Choroid plexus epithelial cell (primary cell): Measurements from ENCODE around the gene ZNF319.

Experiments
- DNase-seq: peaks from one replicate; pipeline ENCODE4 v3.0.0-alpha.2; 2010; ENCODE audit warnings: low read depth
- H3K4me3 ChIP-seq: 2 replicates; pipeline ENCODE4 v1.5.1; 2011; ENCODE audit warnings: low read depth, mild to moderate bottlenecking, control low read depth, low read length, moderate library complexity
- CTCF ChIP-seq: conservative IDR thresholded peaks from 2 replicates; pipeline ENCODE4 v1.5.1; 2011; ENCODE audit warnings: low read depth, mild to moderate bottlenecking, control low read depth, inconsistent platforms, low read length, moderate library complexity

ZNF319 gene

DNA sequence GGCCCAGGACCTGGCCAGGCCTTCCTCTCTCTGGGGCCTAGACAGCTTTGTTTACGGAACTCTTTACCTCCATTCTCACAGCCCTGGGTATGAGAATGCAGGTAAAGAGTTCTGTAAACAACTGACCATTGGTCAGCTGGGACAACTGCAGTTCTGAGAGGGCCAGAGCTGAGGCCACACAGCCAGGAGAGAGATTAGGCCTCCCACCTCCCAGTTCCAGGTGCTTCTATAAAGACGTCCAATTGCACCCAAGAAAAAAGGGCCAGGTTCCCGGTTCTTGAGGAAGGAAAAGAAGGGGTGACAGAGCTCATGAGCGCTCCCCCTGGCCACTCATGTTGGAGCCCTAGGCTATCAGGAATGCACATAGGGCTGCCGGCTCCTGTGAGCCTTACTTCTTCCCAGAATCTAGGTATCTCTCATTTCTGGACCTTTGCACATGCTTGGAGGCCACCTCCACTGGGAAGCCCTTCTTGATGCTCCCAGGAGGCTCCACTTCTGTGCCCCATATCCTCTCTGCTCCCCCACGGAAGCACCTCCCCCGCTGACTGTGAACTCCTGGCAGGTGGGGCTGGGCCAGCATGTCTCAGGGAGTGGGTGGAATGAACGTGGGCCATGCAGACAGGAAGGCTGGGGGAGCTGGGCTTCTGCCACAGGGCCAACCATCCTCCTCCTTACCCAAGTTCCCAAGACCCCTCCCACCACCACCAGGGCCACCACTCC, 42.6 kb downstream of the ZNF319 start:
- no peak overlapping the region for H3K4me3 ChIP-seq
- no peak for DNase-seq
- no peak for TF ChIP-seq CTCF

GRCh38 chr16:57956924-57957672, 43.4 kb downstream of the ZNF319 start:
- no peak for TF ChIP-seq CTCF
- H3K4me3 ChIP-seq = no peak overlapping the region
- DNase-seq = no peak

DNA sequence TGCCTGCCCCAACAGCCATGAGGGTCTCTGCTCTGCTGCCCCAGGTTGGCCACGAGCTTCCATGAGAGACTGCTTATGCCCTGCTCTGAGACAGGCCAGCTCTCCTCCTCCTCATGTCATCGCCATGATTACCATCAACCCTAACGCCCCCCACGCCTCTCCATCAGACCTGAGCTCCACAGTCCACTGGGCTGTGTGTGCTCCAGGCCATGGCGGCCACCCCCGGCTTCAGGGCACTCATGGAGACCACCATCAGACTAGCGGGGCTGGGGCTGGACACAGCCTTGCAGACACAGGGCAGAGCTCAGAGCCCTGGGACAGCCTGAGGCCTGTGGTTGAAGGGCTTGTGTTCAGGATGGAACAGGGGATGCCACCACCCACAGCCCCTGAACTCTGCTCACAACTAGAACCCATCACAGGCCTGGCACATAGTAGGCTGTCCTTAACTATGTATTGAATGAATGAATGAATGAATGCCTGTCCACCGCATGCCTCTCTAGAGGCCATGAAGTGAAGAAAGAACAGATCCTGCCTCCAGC, 44.1 kb downstream of the ZNF319 start:
- no peak for TF ChIP-seq CTCF
- H3K4me3 ChIP-seq = no peak overlapping the region
- DNase-seq = no peak

- DNase-seq = no peak
- TF ChIP-seq CTCF = no peak
- H3K4me3 ChIP-seq = no peak overlapping the region
These were observed 44.8 kb downstream of the ZNF319 start for GRCh38 chr16:57955572-57956188.

DNA sequence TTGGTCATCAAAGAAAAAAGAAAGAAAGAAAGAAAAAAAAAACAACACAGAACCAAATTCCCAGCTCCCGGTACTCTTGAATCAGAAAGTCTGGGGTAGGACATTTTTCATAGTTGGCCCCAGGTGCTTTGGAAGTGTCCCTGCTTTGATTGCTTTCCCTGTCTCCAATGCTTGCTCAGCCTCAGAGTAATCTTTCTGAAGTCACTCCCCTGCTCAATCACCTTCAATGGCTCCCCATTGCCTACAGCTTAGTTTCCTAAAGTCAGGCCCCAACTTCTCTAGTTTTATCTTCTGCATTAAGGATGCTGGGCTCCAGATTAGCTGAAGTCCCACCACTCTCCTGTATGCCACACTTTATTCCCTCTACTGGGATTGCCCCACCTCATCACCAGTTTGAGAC, 46.6 kb downstream of the ZNF319 start:
- no peak for TF ChIP-seq CTCF
- no peak for DNase-seq
- H3K4me3 ChIP-seq = no peak overlapping the region

DNA sequence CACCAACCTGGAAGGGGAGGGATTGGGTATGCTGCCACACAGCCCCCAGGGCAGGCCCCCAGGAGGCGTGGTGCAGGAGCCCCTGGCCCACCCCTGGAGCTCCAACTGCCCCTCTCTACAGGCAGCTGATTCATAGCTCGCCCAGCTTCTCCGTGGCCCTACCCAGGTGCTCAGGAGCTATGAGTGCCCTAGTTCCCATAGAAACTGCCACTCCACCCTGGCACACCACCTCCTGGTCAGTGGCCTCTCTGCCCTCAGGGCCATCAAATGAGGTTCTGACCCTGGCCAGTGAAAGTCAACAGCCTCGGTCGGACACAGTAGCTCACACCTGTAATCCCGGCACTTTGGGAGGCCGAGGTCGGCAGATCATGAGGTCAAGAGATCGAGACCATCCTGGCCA, 47.6 kb downstream of the ZNF319 start:
- H3K4me3 ChIP-seq = no peak overlapping the region
- no peak for TF ChIP-seq CTCF
- no peak for DNase-seq
